KOPT-K1 (cell line): ENCODE data around the gene RIMS3.

Experiments
- H3K27ac ChIP-seq: fragments of 200-600 bp; sonication (generic); 2 replicates; pipeline ENCODE4 v1.5.1; 2016; ENCODE audit warnings: antibody characterized with exemption, mild to moderate bottlenecking, low read depth, low read length; ENCODE audit not compliant: poor library complexity, severe bottlenecking
- H3K36me3 ChIP-seq: fragments of 200-600 bp; sonication (generic); 2 replicates; pipeline ENCODE4 v1.5.1; 2017; ENCODE audit warnings: antibody characterized with exemption, mild to moderate bottlenecking, low read length, moderate library complexity; ENCODE audit not compliant: insufficient read depth
- H3K9me3 ChIP-seq: fragments of 200-600 bp; sonication (generic); 2 replicates; pipeline ENCODE4 v1.5.1; 2017; ENCODE audit warnings: antibody characterized with exemption, low read length, mild to moderate bottlenecking; ENCODE audit not compliant: insufficient read depth, poor library complexity, severe bottlenecking

Gene RIMS3

GRCh38 chr1:40651138-40651857 lies 14.2 kb downstream of the RIMS3 start:
- Histone ChIP-seq H3K36me3 (no peaks in the 10 kb centered on the region), H3K27ac (no peak overlapping the region), H3K9me3 (no peaks in the 10 kb centered on the region)

GRCh38 chr1:40650075-40650474 lies 15.4 kb downstream of the RIMS3 start:
- Histone ChIP-seq H3K36me3 (no peaks in the 10 kb centered on the region), H3K9me3 (no peaks in the 10 kb centered on the region), H3K27ac (no peak overlapping the region)

GRCh38 chr1:40649592-40649930 lies 15.9 kb downstream of the RIMS3 start:
- Histone ChIP-seq H3K36me3 (no peaks in the 10 kb centered on the region), H3K9me3 (no peaks in the 10 kb centered on the region), H3K27ac (no peak overlapping the region)

DNA sequence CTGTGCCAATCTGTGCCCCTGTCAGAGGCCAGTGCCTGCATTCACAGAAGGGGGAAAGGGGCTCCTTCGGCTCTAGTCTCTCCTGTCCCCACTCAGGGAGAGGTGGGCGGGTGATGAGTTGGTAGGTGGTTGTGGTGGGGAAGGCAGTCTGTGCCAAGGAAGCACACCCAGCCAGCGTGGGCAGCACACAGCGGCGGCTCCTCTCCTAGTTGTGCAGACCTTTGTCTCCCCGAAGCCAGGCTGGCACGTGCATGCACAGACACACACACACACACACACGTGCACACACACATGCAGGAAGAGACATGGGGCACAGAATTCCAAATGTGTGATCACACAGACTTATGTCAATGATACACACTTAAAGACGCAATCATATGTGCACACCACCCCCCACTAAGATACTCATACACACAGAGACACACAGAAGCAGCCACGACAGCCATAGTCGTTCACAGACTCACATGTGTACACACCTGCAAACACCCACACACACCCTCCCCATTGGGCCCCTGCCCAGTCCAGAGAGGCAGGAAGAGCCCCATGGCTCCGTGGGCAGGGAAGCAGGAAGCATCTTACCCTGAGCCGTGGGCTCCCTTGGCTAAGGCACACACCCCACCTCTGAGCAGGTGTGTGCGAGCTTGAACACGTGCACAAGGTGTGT lies 16.4 kb downstream of the RIMS3 start:
- Histone ChIP-seq H3K27ac (no peak overlapping the region), H3K9me3 (no peaks in the 10 kb centered on the region), H3K36me3 (no peaks in the 10 kb centered on the region)

DNA sequence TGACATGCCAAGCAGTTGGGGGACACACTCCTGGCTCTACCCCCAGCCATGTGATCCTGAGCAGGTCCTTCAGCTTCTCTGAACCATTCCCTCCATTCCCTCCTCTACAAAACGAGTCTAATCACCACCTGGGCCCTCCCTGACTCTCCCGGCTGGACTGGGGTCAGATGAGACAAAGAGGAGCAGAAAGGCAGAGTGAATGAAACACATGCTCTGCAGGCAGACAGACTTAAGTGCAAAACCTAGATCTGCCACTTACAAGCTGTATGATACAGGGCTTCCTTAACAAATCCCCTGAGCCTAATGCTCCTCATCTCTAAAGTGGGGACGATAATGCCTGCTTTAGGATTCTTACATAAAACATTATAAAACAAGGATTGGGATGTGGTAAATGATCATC lies 17.3 kb downstream of the RIMS3 start:
- no peak overlapping the region for H3K27ac ChIP-seq
- H3K36me3 ChIP-seq, result no peaks in the 10 kb centered on the region
- H3K9me3 ChIP-seq, result no peaks in the 10 kb centered on the region

DNA sequence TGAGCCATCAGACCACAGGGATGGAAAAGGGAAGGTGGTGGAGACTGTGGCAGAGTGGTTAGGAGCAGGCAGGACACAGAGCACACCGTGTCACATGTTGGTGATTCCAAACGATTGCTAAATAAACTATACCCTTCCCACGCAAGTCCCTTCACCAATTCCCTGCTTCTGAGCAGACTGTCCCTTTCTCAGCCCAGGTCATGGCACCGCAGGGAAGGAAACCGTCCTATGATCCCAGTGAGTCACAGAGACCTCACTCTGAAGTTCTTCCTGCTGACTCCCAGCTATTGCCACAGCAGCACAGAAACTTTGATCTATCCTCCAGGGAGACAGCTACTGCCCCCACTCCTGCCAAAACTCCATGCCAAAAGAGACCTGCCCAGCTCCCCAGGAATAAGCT lies 19.2 kb downstream of the RIMS3 start:
- H3K27ac ChIP-seq, result no peak overlapping the region
- H3K36me3 ChIP-seq, result no peaks in the 10 kb centered on the region
- no peaks in the 10 kb centered on the region for H3K9me3 ChIP-seq

- H3K27ac ChIP-seq, result no peak overlapping the region
- no peaks in the 10 kb centered on the region for H3K36me3 ChIP-seq
Measured at GRCh38 chr1:40645118-40645680, 20.3 kb downstream of the RIMS3 start.

DNA sequence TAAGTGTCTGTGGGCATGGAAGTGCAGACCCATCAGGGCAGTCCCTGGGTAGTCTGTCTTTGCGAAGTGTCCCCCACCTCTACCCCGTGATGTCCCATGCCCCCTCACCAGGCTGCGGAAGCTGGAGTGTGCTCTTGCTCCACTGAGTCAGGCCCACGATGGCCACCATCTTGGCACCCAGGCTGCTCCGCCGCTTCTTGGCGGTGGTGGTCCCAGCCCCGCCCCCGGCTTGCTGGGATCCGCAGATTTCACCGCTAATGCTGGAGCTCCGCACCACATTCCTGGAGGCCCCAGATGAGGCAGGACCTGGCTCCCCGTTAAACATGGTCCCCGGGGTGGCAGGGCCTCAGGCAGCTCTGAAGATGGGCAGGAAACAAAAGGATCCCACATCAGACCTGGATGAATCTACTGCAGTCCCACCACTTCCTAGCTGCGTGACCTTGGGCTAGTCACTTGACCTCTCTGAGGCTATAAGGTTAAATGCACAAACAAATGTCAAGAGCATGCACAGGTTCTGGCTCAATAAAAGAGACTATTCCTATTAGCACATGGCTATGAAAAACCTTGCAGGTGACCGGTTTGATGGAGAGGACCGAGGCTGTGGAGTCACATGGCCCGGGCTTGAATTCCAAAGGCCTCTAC lies 23.8 kb downstream of the RIMS3 start:
- H3K27ac ChIP-seq, result no peak overlapping the region
- H3K36me3 ChIP-seq, result no peaks in the 10 kb centered on the region
- H3K9me3 ChIP-seq, result no peaks in the 10 kb centered on the region

More at GRCh38 chr1:40645118-40645680, 20.3 kb downstream of the RIMS3 start:
- H3K9me3 ChIP-seq, result no peaks in the 10 kb centered on the region

DNA sequence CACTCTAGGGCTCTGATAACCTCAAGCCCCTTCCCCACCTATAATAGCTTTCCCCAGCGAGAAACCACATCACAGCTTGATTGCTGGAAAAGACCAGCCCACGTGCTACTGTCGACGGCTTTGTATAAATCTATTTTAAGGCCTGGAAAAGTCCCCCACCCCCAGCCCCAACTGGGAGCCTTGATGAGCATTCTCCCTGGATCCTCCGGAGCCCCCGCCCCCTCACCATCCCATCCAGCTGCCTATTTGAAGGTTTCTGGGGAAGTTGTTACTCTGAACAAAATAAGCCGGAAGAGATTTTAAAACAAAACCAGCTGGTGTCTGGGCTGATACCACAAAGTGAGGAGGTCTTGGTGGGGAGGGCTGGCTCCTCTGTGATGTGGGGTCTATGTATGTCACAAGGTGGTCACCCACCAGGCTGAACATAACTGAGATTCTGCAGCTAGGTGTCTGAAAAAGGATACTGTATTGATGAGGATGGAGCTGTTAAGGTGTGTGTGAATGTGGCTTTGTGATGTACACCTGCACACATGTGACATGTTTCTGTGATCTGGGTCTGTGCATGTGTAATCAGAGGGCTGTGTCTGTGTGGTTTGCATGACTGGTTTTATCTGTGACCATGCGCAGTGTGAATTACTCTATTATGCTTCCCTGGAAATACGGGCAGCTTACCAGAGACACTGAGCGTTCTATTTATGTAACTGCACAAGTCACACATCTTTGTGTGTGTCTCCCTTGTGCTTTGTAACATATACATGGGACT lies 25.0 kb downstream of the RIMS3 start:
- Histone ChIP-seq H3K9me3 (peaks cover 4% of the 10 kb centered on the region), H3K27ac (no peak overlapping the region), H3K36me3 (no peaks in the 10 kb centered on the region)

GRCh38 chr1:40638097-40639036 lies 27.1 kb downstream of the RIMS3 start:
- H3K27ac ChIP-seq, result no peak overlapping the region
- H3K36me3 ChIP-seq, result no peaks in the 10 kb centered on the region
- H3K9me3 ChIP-seq, result peaks cover 5% of the 10 kb centered on the region

GRCh38 chr1:40637470-40638007 lies 27.9 kb downstream of the RIMS3 start:
- H3K9me3 ChIP-seq, result peaks cover 5% of the 10 kb centered on the region
- H3K27ac ChIP-seq, result no peak overlapping the region
- no peaks in the 10 kb centered on the region for H3K36me3 ChIP-seq

DNA sequence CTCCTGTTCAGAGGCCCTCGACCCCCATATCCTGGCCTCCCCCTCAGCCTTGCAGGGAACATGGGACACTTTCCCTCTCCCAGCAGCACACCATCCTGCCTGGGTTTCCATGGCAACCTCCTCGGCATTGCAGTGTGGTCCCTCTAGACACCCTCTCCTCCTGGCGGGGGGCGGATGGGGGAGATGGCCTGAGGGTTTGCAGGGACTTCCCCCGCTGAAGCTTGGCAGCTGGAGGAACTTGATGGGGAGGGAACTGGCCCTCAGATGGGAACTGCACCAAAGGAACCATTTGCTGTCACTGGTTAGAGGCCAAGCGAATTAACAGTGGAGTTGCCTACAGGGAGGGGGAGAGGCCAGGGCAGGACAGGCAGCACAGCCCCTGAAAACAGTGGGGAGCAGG lies 28.7 kb downstream of the RIMS3 start:
- H3K27ac ChIP-seq, result no peak overlapping the region
- H3K36me3 ChIP-seq, result no peaks in the 10 kb centered on the region
- H3K9me3 ChIP-seq, result peaks cover 5% of the 10 kb centered on the region

GRCh38 chr1:40635763-40636500 lies 29.6 kb downstream of the RIMS3 start:
- peaks cover 5% of the 10 kb centered on the region for H3K9me3 ChIP-seq
- H3K27ac ChIP-seq, result no peak overlapping the region
- H3K36me3 ChIP-seq, result no peaks in the 10 kb centered on the region
